BE2C (cell line): ENCODE data around the gene PRRG4.

Experiments used
- DNase-seq: peaks from one replicate; pipeline ENCODE4 v3.0.0-alpha.2; 2020
- H3K27me3 ChIP-seq: fragments of 250-450 bp; sonication (Bioruptor Pico); 2 replicates; pipeline ENCODE4 v1.5.1; 2020; ENCODE audit warnings: mild to moderate bottlenecking
- H3K36me3 ChIP-seq: fragments of 250-450 bp; sonication (Bioruptor Pico); 2 replicates; pipeline ENCODE4 v1.5.1; 2020; ENCODE audit warnings: mild to moderate bottlenecking
- H3K4me1 ChIP-seq: fragments of 250-450 bp; sonication (Bioruptor Pico); 2 replicates; pipeline ENCODE4 v1.5.1; 2020
- H3K4me3 ChIP-seq: 2 replicates; pipeline ENCODE4 v1.5.1; 2011; ENCODE audit warnings: low read depth, low read length
- H3K9me3 ChIP-seq: fragments of 250-450 bp; sonication (Bioruptor Pico); 2 replicates; pipeline ENCODE4 v1.5.1; 2020
- TF ChIP-seq, protein P1 (sequence below): IDR thresholded peaks from 2 replicates; pipeline ENCODE4 v1.5.1; 2012; ENCODE audit warnings: mild to moderate bottlenecking, low read depth, low read length

The PRRG4 gene

DNA sequence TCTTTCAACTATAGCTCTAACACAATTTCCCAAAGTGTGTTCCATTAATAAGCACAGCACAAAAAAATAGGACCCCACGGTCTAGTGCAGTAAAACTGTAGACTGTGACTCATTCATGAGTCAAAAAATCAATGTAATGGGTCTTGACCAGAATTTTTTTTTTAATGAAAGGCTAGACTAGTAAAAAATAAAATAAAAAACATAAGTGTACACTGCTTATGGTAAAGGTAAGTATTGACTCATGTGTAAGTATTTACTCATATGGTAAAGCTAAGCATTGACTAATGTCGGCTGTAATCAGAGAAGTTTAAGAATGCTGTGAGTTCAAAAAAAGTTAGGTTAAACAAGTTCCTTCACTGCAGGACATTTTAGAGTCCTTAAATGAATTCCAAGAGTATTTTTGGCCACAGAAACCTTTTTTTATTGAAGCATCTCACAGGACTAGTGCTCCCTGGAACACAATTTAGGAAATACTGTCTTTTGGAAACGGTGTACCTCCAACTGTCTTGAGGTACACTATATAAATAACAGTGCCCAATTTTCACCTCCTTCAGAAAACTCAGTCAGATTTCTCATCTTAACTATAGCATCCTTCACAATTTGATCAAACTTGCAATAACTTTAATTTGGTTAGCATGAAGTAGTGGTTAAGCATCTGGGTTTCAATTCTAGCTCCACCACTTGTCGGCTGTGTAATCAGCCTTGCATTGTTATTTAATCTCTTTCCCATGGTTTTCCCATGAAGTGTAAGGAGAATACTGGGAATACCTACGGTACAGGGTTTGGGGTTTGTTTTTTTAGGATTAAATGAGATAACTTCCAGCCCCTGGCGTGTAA is 37.4 kb upstream of the PRRG4 start:
- DNase-seq: no peak
- Histone ChIP-seq H3K4me3 (no peak overlapping the region), H3K36me3 (no peaks in the 10 kb centered on the region), H3K27me3 (peaks cover 7% of the 10 kb centered on the region; the same call in 1 of the 2 replicates), H3K4me1 (no peaks in the 10 kb centered on the region), H3K9me3 (no peaks in the 10 kb centered on the region)
- TF ChIP-seq, protein P1, sequence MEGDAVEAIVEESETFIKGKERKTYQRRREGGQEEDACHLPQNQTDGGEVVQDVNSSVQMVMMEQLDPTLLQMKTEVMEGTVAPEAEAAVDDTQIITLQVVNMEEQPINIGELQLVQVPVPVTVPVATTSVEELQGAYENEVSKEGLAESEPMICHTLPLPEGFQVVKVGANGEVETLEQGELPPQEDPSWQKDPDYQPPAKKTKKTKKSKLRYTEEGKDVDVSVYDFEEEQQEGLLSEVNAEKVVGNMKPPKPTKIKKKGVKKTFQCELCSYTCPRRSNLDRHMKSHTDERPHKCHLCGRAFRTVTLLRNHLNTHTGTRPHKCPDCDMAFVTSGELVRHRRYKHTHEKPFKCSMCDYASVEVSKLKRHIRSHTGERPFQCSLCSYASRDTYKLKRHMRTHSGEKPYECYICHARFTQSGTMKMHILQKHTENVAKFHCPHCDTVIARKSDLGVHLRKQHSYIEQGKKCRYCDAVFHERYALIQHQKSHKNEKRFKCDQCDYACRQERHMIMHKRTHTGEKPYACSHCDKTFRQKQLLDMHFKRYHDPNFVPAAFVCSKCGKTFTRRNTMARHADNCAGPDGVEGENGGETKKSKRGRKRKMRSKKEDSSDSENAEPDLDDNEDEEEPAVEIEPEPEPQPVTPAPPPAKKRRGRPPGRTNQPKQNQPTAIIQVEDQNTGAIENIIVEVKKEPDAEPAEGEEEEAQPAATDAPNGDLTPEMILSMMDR: no peak

DNA sequence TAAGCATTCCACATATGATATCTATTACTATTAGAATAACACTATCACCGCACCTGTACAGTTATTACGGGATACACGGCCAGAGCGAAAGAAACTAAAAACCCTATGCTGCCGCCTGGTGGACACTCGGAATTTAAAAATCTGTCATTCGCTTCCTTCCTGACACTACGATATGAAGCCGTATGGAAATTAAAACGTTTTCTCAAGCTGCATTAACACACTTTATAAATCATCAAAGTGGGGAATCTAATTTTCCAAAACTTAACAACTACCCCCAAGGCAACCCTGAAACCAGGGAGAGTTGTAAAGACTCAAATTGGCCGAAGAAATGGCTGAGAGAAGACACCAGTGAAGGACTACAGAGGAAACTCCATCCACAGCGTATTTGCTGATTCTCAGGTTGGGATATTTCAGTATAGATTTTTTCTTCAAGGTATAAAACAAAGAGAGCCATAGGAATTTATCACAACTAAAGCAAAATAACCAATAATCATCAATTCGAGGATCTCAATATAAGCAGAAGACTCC is 36.7 kb upstream of the PRRG4 start:
- Histone ChIP-seq H3K36me3 (no peaks in the 10 kb centered on the region), H3K4me3 (no peak overlapping the region), H3K27me3 (peaks cover 7% of the 10 kb centered on the region; the same call in 1 of the 2 replicates), H3K4me1 (no peaks in the 10 kb centered on the region), H3K9me3 (no peaks in the 10 kb centered on the region)
- peak; percentile 36 for DNase-seq
- TF ChIP-seq, protein P1: peak; percentile 57

DNA sequence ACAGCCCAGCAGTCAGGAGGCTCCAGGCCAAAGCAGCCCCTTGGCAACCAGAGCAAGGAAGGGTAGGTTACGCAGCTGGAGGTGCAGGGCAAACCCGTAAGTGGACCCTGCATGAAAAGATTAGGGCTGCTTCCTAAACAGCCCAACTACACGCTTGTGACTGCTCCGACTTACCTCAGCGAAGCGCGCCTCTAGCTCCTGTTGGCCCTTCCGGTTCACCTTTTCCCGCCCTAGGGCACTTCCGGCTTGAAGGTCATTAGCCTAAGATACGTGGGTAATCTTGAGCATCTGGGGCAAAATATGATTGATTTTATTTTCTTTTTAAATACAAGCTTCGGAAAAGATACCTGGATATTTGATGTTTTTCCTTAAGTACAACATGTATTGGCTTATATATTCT is 35.3 kb upstream of the PRRG4 start, which contains the start of gene CCDC73:
Gene CCDC73, minus strand, starts transcription at position 224 of the 400 bp plus-strand sequence. CDS start 34,419 bp downstream, outside the sequence.
- no peaks in the 10 kb centered on the region for H3K9me3 ChIP-seq
- TF ChIP-seq, protein P1: no peak
- peaks cover 4% of the 10 kb centered on the region; the same call in 1 of the 2 replicates for H3K27me3 ChIP-seq
- H3K4me3 ChIP-seq: no peak within 1 kb of the TSS
- no peaks in the 10 kb centered on the region for H3K36me3 ChIP-seq
- no peak for DNase-seq
- H3K4me1 ChIP-seq: no peaks in the 10 kb centered on the region

DNA sequence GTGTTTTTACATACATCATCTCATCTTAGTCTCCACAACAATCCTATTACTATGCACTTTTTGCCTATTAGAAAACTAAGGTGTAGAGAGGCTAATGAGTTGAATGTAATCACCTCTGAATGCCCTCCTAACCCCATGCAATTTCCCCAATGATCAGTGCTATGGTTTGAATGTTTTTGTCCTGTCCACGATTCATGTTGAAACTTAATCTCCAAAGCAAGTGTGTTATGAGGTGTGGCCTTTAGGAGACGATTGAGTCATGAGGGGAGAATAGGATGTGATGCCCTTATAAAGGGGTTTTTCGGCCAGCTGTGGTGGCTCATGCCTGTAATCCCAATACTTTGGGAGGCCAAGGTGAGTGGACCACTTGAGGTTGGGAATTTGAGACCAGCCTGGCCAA is 33.3 kb upstream of the PRRG4 start:
- H3K27me3 ChIP-seq: peaks cover 4% of the 10 kb centered on the region; the same call in 1 of the 2 replicates
- H3K9me3 ChIP-seq: no peaks in the 10 kb centered on the region
- no peaks in the 10 kb centered on the region for H3K4me1 ChIP-seq
- no peaks in the 10 kb centered on the region for H3K36me3 ChIP-seq
- TF ChIP-seq, protein P1: no peak
- H3K4me3 ChIP-seq: no peak overlapping the region
- no peak for DNase-seq

DNA sequence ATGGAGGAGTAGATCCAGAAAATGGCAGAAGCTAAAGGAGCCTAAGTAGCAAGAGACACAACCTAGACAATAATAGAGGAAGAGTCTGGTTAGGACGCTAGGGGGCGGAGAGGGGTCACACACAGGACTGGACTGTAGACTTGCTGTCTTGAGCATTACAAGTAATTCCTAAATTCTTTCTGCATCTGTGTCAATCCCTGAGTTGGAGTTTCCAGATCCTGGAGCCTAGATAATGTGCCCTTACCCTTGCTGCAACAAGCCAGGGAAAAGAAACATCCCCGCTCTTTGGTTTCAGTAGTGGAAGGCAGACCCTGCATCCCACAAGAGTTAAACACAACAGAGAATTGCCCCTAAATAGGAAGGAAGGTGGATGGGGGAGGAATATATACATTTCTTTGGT is 20.4 kb upstream of the PRRG4 start:
- TF ChIP-seq, protein P1: peak; percentile 73
- Histone ChIP-seq H3K9me3 (no peaks in the 10 kb centered on the region), H3K27me3 (no peaks in the 10 kb centered on the region), H3K36me3 (no peaks in the 10 kb centered on the region), H3K4me3 (no peak overlapping the region), H3K4me1 (no peaks in the 10 kb centered on the region)
- DNase-seq: peak; percentile 67
